22Rv1 (cell line): Measurements from ENCODE around the gene STIM1.

Experiments used
- H3K27ac ChIP-seq: fragments of 450-650 bp; 2 replicates; pipeline ENCODE4 v1.5.1; 2017
- ZFX ChIP-seq: fragments of 450-650 bp; IDR thresholded peaks from 2 replicates; pipeline ENCODE4 v1.6.1; 2017; ENCODE audit warnings: antibody characterized with exemption, borderline replicate concordance
- TF ChIP-seq, protein P1 (sequence below): fragments of 450-650 bp; IDR thresholded peaks from 2 replicates; pipeline ENCODE4 v1.5.1; 2017; ENCODE audit warnings: mild to moderate bottlenecking

STIM1 gene

DNA sequence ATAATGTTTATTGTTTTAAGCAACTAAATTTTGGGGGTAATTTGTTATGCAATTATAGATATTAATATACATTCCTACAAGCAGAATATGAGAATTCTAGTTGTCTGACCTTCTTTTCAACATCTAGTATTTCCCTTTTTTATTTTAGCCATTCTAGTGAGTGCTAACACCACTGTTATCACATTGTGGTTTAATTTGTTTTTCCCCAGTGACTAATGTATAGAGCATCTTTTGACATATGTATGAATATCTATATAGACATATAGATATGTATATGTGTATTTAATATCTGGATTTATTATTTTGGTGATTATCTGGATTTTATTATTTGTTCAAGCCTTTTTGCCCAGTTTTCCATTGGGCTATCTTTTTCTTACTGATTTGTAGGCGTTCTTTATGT is 66.6 kb downstream of the STIM1 start:
- TF ChIP-seq, protein P1, sequence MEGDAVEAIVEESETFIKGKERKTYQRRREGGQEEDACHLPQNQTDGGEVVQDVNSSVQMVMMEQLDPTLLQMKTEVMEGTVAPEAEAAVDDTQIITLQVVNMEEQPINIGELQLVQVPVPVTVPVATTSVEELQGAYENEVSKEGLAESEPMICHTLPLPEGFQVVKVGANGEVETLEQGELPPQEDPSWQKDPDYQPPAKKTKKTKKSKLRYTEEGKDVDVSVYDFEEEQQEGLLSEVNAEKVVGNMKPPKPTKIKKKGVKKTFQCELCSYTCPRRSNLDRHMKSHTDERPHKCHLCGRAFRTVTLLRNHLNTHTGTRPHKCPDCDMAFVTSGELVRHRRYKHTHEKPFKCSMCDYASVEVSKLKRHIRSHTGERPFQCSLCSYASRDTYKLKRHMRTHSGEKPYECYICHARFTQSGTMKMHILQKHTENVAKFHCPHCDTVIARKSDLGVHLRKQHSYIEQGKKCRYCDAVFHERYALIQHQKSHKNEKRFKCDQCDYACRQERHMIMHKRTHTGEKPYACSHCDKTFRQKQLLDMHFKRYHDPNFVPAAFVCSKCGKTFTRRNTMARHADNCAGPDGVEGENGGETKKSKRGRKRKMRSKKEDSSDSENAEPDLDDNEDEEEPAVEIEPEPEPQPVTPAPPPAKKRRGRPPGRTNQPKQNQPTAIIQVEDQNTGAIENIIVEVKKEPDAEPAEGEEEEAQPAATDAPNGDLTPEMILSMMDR = no peak
- no peak for TF ChIP-seq ZFX
- H3K27ac ChIP-seq = no peak overlapping the region

DNA sequence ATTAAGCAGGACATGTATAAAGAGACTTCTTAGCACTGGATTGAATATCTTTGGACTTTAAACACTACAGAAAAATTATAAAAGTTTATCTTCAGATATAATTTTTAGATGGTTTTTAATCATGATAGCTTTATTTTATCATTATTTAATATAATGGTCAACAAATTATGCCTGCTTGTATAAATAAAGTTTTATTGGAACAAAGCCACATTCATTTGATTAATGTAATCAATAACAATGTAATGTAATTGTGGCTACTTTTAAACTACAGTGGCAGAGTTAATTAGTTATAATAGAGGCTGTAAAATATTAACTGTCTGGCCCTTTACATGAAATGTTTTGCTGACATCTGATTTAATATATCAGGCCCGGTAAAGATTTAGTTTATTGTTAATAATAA is 70.0 kb downstream of the STIM1 start:
- TF ChIP-seq, protein P1 = no peak
- TF ChIP-seq ZFX = no peak
- no peak overlapping the region for H3K27ac ChIP-seq

DNA sequence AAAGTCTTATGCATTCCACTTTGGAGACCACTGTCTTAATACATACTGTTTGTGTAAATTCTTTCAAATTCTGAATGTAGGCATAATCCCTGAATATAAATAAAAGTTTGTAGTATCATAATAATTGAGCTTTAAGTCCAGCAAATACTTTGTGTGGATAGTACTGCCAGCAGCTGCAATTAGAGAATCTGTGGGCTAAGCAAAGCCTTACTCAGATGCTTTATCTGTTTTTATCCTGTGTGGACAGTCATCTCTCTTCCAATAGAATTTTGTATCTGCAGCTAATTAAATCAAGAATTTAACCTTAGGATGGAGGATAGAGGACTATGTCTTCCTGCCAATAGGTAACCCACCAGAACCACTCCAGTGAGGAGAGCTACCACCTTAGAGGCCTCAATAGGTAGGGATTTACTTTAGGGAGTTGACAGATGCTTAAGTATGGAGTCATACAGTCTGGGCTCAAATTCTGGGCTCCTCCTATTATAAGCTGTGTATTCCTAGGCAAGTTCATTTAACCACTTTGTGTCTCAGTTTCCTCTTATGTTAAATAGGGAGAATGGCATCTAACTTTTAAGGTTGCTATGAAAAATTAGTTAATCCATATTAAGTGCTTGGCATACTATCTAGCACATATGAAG is 71.1 kb downstream of the STIM1 start:
- H3K27ac ChIP-seq = no peak overlapping the region
- TF ChIP-seq, protein P1 = no peak
- TF ChIP-seq ZFX = no peak

DNA sequence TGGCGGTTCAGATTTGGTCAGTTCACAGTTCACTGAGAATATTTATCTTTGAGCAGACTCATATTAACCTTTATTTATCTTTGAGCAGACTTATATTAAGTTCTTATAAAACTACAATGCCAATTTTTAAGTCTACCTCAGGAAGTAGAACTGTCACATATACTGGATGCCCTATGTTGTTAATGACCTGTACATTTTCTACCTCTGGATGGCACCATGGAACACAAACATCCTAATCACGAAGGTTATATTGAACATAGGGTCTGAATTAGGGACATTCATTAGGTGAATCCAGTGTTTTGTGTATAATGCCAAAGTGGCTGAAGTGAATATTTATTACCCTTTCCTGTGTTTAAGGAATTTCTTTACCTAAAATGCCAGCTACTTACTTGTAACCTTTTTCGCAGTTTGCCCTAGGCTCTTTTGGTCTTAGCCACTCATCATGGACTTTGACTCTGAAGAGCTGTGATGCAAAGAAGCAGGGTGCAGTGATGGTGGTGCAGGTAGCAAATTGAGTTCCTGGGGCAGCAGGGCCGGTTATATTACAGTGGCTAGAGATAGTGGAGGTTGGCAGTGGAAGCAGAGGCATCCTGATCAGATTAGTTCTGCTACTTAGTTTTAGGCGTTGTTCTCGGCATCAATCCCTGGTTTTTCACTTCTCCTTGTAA is 71.8 kb downstream of the STIM1 start:
- no peak for TF ChIP-seq ZFX
- TF ChIP-seq, protein P1 = peak; percentile 25; the same call in 1 of the 2 replicates
- H3K27ac ChIP-seq = no peak overlapping the region

DNA sequence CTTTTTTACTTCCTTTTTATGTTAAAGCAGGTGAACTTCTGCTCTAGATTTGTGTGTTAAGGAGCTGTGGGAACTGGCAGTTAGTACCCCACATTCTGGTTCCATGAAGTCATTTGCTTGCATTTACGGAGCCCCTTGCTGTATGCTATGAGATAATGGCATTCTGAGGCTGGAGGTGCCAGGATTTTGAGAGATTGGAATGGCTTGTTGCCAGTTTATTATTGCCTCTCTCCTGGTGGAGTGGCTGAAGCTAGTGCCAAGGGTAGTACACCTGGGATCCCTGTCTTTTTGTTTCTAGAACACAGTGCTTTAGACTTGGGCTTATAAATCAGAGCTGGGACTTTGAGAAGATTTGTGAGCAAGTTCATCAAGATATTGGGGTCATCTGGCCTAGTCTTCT is 73.8 kb downstream of the STIM1 start:
- TF ChIP-seq, protein P1 = no peak
- no peak for TF ChIP-seq ZFX
- H3K27ac ChIP-seq = no peak overlapping the region

DNA sequence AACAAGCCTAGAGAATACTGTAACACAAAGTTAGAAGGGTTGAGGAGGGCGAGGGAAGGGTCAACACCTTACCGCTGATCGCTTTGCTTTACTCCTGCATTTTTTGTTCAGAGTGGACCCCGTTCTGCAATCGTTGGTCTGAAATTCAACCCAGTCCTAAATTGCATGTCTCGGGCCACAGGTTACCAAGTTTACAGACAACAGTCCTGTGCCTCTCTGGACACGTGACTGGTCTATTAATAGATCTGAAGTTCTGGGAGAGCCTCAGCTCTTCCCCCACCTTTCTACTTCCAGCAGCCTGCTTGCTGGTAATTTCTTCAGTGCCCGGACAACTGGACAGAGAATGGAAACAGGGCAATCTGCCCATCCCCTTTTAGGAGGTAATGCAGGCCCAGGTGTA is 74.2 kb downstream of the STIM1 start:
- TF ChIP-seq, protein P1 = no peak
- TF ChIP-seq ZFX = no peak
- no peak overlapping the region for H3K27ac ChIP-seq

DNA sequence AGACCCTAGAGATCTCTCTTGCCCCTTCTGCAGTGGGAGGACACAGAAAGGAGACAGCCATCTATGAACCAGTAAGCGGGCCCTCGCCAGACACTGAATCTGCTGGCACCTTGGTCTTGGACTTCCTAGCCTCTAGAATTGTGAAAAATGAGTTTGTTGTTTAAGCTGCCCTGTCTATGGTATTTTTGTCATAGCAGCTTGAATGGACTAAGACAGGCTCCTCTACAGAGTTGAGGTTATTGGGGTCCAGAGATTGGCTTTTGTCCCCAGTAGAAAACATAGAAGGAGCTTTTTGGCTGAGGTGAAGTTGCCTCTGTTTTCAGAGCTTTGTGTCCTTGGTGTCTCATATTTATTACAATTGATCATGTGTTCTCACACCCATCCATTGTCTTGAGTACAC is 77.2 kb downstream of the STIM1 start:
- H3K27ac ChIP-seq = no peak overlapping the region
- TF ChIP-seq ZFX = no peak
- TF ChIP-seq, protein P1 = no peak
